Measurements from ENCODE around the gene DDRGK1.

The DDRGK1 gene

DNA sequence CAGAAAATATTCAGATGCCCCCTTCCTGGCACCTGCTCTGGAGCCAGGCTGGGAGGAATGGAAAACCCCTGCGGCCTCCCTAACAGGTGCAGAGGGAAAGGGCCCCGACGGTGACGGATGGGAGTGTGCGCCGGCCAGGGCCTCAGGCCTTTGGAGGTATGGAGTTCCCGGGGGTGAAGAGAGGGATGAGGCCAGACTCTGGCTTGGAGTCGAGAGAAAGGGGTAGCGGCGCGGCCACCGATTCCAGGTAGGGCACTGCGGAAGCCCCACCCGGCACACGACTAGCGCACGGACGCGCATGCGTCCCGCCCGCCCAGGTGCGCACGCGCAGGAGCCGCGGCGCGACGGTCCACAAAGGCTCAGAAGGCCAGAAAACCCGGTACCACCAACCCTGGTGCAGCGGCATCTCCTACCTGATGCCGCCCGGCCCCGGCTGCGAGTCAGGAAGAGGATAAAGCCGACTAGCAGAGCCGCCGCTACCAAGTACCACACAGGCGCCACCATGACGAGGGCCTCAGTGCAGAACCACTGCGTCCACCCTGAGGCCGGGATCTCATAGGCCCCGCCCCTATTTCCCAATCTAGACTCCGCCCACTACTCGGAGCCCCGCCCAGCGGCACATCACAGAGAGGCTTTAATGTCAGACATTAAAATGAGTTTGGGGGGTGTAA, at the start of gene DDRGK1:
Gene DDRGK1, minus strand, starts transcription at position 559 of the 671 bp plus-strand sequence. Its CDS starts 55 bp downstream, at position 504.
- peak; percentile 44 for DNase-seq (ENCODE audit: low read depth)

DNA sequence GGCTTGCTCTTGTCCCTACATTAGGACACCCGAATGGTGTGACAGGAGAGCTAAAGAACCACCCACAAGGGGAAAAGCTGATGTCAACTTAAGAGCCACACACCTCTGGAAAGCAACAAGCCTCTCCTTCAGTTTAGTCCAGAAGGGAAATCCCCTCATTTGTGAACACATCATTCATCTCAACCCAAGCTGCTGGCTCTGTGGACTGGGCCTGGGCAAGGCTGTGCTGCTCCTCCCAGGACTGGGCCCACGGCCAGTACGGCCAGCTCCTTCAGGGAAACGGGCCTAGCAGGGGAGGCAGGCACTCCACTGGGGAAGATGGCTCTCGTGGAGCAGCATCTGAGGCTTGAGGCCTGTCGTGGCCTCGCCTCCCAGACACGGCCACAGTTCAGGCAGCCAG, 47.3 kb upstream of the DDRGK1 start:
- no peak for DNase-seq (ENCODE audit: low read depth)

DNA sequence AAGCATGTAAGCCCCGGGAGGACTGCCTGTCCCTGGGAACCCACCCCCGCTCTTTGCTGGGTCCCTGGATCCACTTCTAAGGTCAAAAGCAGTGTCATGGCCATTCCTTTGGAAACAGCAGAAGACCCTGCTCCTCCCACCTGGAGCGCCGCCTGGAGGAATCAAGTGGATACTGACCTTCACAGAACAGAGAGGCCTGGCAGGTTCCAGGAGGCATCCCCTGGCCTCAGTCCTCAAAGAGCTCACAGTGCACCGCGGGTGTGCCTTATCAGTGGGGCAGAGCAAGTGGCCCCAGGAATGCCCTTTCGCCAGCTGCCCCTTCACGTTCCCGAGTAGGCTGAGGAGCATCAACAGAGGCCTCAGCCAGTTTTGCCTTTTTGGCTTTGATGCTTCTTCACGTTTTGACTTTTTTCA, 45.6 kb upstream of the DDRGK1 start:
- no peak for DNase-seq (ENCODE audit: low read depth)

DNA sequence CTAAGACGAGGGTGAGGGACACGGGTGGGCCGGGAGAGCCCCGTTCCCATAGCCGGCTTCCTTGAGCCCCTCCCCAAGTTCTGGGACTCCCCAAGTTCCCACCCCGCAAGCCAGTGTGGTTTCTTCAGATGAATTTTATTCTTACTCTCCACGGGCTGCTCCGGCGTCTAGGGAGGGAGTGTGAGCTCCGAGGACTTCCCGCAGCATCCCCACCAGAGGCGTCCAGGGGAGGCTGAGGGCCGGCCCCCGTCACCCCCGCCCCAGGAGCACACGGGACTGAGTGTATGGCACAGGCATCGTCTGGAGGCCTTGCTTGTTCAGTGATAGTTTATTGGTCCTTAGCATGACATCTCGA, 44.5 kb upstream of the DDRGK1 start:
- DNase-seq (ENCODE audit: low read depth), result no peak

- DNase-seq (ENCODE audit: low read depth), result no peak
These were observed 43.9 kb upstream of the DDRGK1 start for GRCh38 chr20:3248167-3248992.

DNA sequence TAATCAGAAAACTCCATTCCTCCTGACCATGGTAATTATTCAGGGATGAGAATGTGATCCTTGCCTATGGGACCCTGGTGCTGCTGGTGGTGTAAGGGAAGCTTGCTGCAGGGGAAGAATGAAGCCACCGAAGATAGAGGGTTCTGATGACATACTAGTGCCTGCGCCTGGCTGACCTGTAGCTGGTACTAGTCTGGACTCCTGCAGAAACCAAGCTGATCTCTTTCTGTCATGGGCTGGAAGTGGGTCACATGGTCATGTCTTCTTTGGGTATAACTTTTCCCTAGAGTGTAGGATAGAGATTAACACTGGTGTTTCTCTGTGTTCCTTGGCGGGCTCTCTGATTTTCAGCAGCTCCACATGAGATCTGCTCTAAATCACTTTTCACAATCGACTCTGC, 43.2 kb upstream of the DDRGK1 start:
- DNase-seq (ENCODE audit: low read depth), result no peak

- DNase-seq (ENCODE audit: low read depth), result no peak
These were observed 42.2 kb upstream of the DDRGK1 start for GRCh38 chr20:3246682-3247081.

GRCh38 chr20:3245711-3246110, 41.2 kb upstream of the DDRGK1 start:
- DNase-seq (ENCODE audit: low read depth), result no peak

DNA sequence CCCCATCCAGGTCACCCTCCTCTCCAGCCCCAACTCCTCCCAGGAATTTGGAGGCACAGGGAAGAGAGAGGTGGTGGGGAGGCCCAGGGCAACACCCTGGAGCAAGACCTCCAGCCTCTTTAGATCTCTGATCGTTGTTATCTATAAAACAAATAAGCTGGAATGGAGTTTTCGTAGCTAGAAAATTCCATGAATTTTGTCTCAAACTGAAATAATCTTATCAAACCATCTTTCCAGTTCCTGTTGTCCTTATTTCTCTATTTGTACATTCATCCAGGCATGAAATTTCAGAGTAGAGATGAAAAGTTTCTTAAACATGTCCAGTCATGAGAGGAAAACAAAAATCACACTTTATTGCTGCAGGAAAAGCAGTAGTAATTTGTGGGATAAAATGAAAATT, 40.7 kb upstream of the DDRGK1 start:
- DNase-seq (ENCODE audit: low read depth), result no peak

DNA sequence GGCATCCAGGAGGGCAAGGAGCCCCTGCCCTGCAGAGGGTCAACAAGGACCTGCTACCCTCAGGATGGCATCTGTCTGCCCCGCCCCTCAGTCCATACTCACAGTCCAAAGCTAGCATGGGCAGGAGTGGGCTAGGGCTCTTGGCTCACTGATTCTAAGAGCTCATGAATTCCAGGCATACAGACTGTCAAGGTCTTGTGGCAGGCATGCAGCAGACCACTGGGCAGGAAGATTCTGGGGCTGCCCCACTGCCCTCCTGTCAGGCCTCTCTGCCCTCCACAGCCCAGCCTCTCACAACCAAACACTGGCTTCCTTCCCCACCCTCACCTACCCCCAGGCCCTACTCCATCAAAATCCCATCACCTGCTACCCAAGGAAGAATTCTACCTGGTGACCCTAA, 40.1 kb upstream of the DDRGK1 start:
- DNase-seq (ENCODE audit: low read depth), result no peak

- DNase-seq (ENCODE audit: low read depth), result no peak
These were observed 39.4 kb upstream of the DDRGK1 start for GRCh38 chr20:3243718-3244358.

DNA sequence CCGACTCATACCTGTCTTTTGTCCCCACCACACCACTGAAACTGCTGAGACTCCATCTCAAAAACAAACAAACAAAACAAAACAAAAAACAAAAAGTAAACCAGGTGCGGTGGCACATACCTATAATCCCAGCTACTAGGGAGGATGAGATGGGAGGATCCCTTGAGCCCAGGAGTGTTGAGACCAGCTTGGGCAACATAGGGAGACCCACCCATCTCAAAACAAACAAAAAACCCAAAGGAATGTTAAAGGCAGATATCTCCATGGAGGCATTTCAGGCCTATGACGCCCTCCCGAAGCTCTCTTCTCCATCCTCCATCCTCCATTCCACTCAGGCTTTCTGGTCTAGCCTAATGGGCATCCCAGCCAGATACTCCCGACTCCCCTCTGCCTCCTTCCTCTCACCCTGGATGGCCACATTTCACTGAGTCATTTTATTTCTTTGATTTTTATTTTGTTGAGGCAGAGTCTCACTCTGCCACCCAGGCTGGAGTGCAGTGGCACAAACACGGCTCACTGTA, 37.8 kb upstream of the DDRGK1 start:
- DNase-seq (ENCODE audit: low read depth), result no peak

DNA sequence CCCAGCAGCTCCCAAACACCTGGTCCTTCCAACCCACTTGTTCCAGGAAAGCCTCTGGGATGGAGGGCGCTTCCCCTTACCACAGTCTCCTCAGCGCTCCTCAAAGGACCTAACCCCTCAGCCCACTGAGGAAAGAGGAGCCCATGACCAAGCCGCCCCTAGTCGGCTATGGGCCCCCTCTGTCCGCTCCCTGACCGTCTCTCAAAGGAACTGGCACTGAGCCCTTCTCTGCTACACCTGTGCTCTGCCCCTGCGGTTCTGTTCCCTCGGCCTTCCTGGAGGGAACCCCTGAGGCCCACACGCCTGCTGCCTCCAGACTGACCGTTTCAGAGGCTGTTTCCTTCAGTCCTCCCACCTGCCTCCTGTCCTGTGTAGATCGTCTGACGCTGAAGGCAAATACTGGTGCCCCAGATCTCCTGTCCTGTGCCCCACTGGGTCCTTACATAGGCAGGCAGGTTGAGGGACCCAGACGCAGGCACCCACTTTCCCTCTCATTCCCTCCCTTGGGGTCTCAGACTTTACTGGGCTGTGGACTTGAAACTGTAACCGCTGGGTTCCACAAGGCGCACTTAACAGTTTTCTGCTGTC, 36.4 kb upstream of the DDRGK1 start:
- no peak for DNase-seq (ENCODE audit: low read depth)

GRCh38 chr20:3239867-3240775, 35.6 kb upstream of the DDRGK1 start:
- DNase-seq (ENCODE audit: low read depth), result no peak

GRCh38 chr20:3239026-3239866, 34.8 kb upstream of the DDRGK1 start, which contains the start of gene SLC4A11:
SLC4A11 (minus strand) TSS chr20:3239190; CDS start chr20:3239137, 53 bp downstream.
- DNase-seq (ENCODE audit: low read depth), result no peak

- DNase-seq (ENCODE audit: low read depth), result no peak
These were observed 34.1 kb upstream of the DDRGK1 start for GRCh38 chr20:3238616-3239025.

DNA sequence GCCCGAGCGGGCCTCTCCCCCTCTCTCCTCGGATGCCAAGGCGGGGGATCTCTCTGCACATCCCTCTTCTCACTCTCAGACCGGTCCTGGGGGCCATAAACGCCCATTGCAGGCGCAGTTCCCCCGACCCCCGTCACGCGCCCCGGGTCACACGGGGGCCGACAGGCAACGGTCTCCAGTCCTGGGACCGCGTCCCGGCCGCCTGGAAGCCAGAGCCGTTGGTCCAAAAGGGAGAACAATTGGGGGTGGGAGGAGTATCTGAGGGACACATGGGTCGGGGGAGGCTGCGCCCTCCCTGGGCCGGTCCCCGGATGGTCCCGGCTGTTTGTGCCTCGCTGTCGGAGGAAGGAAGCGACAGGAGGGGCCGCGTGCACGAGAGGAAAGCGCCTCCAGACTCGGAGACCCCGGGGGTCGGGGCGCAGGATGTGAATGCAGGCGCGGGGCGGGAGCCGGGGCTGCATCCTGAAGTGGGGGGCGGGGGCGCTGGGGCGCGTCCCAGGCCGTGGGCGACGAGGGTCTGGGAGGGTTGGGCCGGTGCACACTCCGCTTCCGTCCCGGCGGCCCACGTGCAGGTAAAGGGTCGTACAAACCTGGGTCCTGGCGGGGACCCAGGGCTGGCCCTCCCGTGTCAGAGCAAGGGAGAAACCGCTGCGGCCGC, 33.6 kb upstream of the DDRGK1 start:
- DNase-seq (ENCODE audit: low read depth), result no peak

- DNase-seq (ENCODE audit: low read depth), result no peak
These were observed 32.8 kb upstream of the DDRGK1 start for GRCh38 chr20:3237011-3237957.

All from HS-5 (cell line).